SU-DHL-6 (cell line): ENCODE results near the gene CEACAM6.

Source experiments
- H2AFZ ChIP-seq: fragments of 200-600 bp; sonication (generic); 2 replicates; pipeline ENCODE4 v1.6.1; 2014; ENCODE audit warnings: low read depth, mild to moderate bottlenecking, moderate library complexity, mixed read lengths, antibody characterized with exemption, low read length; ENCODE audit not compliant: severe bottlenecking
- H3F3A ChIP-seq: fragments of 200-600 bp; shearing (Covaris generic); 2 replicates; pipeline ENCODE4 v1.6.0; 2016; ENCODE audit warnings: antibody characterized with exemption, mild to moderate bottlenecking; ENCODE audit not compliant: insufficient read depth
- H3K27ac ChIP-seq: fragments of 200-600 bp; sonication (generic); 2 replicates; pipeline ENCODE4 v1.5.1; 2016; ENCODE audit warnings: low read depth, mild to moderate bottlenecking, low read length, moderate library complexity, mixed read lengths
- H3K27me3 ChIP-seq: fragments of 200-600 bp; sonication (generic), shearing (Covaris generic); 2 replicates; pipeline ENCODE4 v1.6.0; 2014; ENCODE audit warnings: mild to moderate bottlenecking, low read length
- H3K36me3 ChIP-seq: fragments of 200-600 bp; sonication (generic); 2 replicates; pipeline ENCODE4 v1.6.1; 2014; ENCODE audit warnings: mild to moderate bottlenecking, low read length, mixed read lengths
- H3K4me2 ChIP-seq: fragments of 300-600, 200-600 bp; shearing (Covaris generic), sonication (generic); 2 replicates; pipeline ENCODE4 v1.6.0; 2014; ENCODE audit warnings: low read length, low read depth, mild to moderate bottlenecking; ENCODE audit not compliant: poor library complexity, severe bottlenecking
- H3K4me3 ChIP-seq: fragments of 200-600 bp; sonication (generic); 2 replicates; pipeline ENCODE4 v1.5.1; 2014; ENCODE audit warnings: antibody characterized with exemption, low read length, mild to moderate bottlenecking, mixed read lengths; ENCODE audit not compliant: insufficient read depth, poor library complexity, severe bottlenecking
- H3K79me2 ChIP-seq: fragments of 200-600 bp; sonication (generic); 2 replicates; pipeline ENCODE4 v1.6.1; 2014; ENCODE audit warnings: mild to moderate bottlenecking, low read length, moderate library complexity; ENCODE audit not compliant: insufficient read depth
- H3K9ac ChIP-seq: fragments of 200-600 bp; sonication (generic); 2 replicates; pipeline ENCODE4 v1.7.0; 2014; ENCODE audit warnings: mild to moderate bottlenecking, low read length
- H3K9me2 ChIP-seq: fragments of 200-600 bp; sonication (generic); replicated peaks from 2 replicates; pipeline ENCODE4 v1.6.1; 2014; ENCODE audit warnings: low read length; ENCODE audit not compliant: insufficient read depth
- H3K9me3 ChIP-seq: fragments of 200-600 bp; sonication (generic); 2 replicates; pipeline ENCODE4 v1.6.1; 2014; ENCODE audit warnings: low read length, mixed read lengths; ENCODE audit not compliant: insufficient read depth
- H4K20me1 ChIP-seq: fragments of 200-600 bp; sonication (generic); 2 replicates; pipeline ENCODE4 v1.6.1; 2014; ENCODE audit warnings: low read depth, mild to moderate bottlenecking, antibody characterized with exemption, low read length, moderate library complexity, mixed read lengths
- CTCF ChIP-seq: fragments of 200-600 bp; sonication (generic); IDR thresholded peaks from one replicate; pipeline ENCODE4 v1.5.1; 2017; ENCODE audit warnings: antibody characterized with exemption, mild to moderate bottlenecking, low read length, moderate library complexity; ENCODE audit not compliant: insufficient read depth, poor library complexity, severe bottlenecking
- EZH2phosphoT487 ChIP-seq: fragments of 200-600 bp; sonication (generic), shearing (Covaris generic); conservative IDR thresholded peaks from 2 replicates; pipeline ENCODE4 v1.6.1; 2018; ENCODE audit warnings: mild to moderate bottlenecking, antibody characterized with exemption, low read length, moderate library complexity, mixed read lengths

Gene CEACAM6

GRCh38 chr19:41796362-41796761 is 41.0 kb downstream of the CEACAM6 start, which contains the start of gene CEACAM3:
CEACAM3 (plus strand) TSS chr19:41796587; CDS start chr19:41796678, 91 bp downstream.
- no peak for TF ChIP-seq EZH2phosphoT487
- TF ChIP-seq CTCF: no peak

GRCh38 chr19:41796901-41797300 is 41.6 kb downstream of the CEACAM6 start:
- H3K27me3 ChIP-seq: no peaks in the 10 kb centered on the region
- H4K20me1 ChIP-seq: no peaks in the 10 kb centered on the region
- no peak overlapping the region for H3K4me2 ChIP-seq
- no peak overlapping the region for H3K9ac ChIP-seq
- no peak overlapping the region for H3K27ac ChIP-seq
- H2AFZ ChIP-seq: no peak overlapping the region
- no peaks in the 10 kb centered on the region for H3K9me3 ChIP-seq
- no peak overlapping the region for H3K4me3 ChIP-seq
- H3F3A ChIP-seq: no peaks in the 10 kb centered on the region
- no peaks in the 10 kb centered on the region for H3K79me2 ChIP-seq
- H3K9me2 ChIP-seq: no peaks in the 10 kb centered on the region
- TF ChIP-seq EZH2phosphoT487 (no peak), CTCF (no peak)
- H3K36me3 ChIP-seq: no peaks in the 10 kb centered on the region

More at GRCh38 chr19:41796362-41796761, 41.0 kb downstream of the CEACAM6 start, which contains the start of gene CEACAM3:
- Histone ChIP-seq H3F3A (no peaks in the 10 kb centered on the region), H2AFZ (no peak within 1 kb of the TSS), H3K27me3 (no peaks in the 10 kb centered on the region), H3K36me3 (no peaks in the 10 kb centered on the region), H3K9me3 (no peaks in the 10 kb centered on the region), H3K9me2 (no peaks in the 10 kb centered on the region), H3K4me2 (no peak within 1 kb of the TSS), H3K27ac (no peak within 1 kb of the TSS), H3K79me2 (no peaks in the 10 kb centered on the region), H3K4me3 (no peak within 1 kb of the TSS), H3K9ac (no peak within 1 kb of the TSS), H4K20me1 (no peaks in the 10 kb centered on the region)

DNA sequence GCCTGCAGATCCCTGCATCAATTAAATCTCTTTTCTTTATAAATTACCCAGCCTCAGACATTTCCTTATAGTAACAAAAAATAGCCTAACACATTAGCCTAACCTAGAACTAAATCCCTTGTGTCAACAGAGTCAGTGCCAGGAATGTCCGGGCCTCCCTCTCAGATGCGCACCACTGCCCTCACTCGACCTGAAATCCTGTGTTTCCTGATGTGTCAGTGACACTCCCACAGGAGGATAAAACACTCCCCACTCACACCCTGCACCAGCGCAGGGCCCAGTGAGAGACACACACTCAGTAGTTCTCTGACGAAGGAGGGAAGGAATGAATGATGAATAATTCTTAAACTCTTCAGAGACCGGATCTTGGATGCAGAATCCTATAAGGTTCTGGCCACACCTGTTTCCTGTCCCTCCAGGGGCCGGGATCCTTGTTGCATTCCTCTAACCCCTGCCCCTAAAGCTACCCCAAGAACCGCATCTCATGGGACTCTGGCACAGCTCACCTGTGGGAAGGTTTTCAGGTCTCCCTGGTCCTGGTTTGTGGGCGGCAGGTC is 44.2 kb downstream of the CEACAM6 start:
- Histone ChIP-seq H3K79me2 (no peaks in the 10 kb centered on the region), H3K9me2 (no peaks in the 10 kb centered on the region), H3K4me2 (no peak overlapping the region), H3K9me3 (no peaks in the 10 kb centered on the region), H3K27me3 (no peaks in the 10 kb centered on the region), H3K36me3 (no peaks in the 10 kb centered on the region), H3F3A (no peaks in the 10 kb centered on the region), H3K27ac (no peak overlapping the region), H3K4me3 (no peak overlapping the region), H3K9ac (no peak overlapping the region), H4K20me1 (no peaks in the 10 kb centered on the region), H2AFZ (no peak overlapping the region)
- no peak for TF ChIP-seq EZH2phosphoT487

DNA sequence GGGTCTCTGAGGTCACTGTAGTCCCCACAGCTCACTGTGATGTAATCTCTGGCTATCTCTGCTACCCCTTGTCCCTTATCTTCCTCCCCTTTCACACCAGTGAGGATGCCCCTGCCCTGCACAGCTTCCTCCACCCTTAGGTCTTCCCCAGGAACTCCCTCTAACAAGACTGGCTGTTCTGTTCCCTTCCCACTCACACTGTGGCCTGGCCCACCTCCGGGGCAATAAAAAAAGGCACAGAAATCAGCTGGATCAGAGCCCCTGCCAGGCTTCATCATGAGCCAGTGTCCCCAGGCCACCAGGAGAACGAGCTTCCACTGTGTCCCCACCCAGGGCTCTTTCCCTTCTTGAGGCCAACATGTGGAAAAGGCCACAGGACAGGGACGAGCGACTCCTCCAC is 45.7 kb downstream of the CEACAM6 start:
- H3K9me2 ChIP-seq: no peaks in the 10 kb centered on the region
- no peaks in the 10 kb centered on the region for H3K9me3 ChIP-seq
- H3K27ac ChIP-seq: no peak overlapping the region
- no peaks in the 10 kb centered on the region for H4K20me1 ChIP-seq
- H3K9ac ChIP-seq: no peak overlapping the region
- no peak overlapping the region for H3K4me3 ChIP-seq
- no peak overlapping the region for H3K4me2 ChIP-seq
- no peaks in the 10 kb centered on the region for H3K79me2 ChIP-seq
- H3F3A ChIP-seq: no peaks in the 10 kb centered on the region
- TF ChIP-seq EZH2phosphoT487: no peak
- no peak for TF ChIP-seq CTCF
- no peak overlapping the region for H2AFZ ChIP-seq
- H3K27me3 ChIP-seq: no peaks in the 10 kb centered on the region
- no peaks in the 10 kb centered on the region for H3K36me3 ChIP-seq
